ENCODE measurements around the gene MARCO.
"Not testable (repeated sequence)": the region's sequence is repeated elsewhere in the genome, so short reads cannot be mapped to it uniquely, and the experiment has no call there.

The MARCO gene

DNA sequence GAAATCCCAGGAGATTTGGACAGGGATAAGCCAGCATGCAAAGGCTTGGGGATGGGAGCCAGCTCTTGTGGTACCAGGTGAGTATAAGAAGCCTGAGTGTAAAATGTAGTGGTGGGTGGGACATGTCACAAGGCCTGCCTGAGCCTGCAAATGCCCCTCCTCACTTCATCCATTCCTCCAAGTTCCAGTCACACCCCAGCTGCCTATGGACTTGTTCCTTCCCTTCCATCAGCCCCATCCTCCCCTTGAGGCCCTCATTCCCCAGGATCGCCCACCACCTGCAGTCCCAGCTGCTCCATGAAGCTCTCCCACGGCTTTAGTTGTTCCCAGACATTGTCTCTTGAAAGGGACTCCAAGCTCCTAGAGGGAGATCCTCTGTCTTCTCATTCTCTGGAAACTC lies 81.5 kb downstream of the MARCO start:
- no peak overlapping the region for H3K4me3 ChIP-seq (ENCODE audit: low read length)
- DNase-seq (ENCODE audit: low read depth, low spot score): no peak

DNA sequence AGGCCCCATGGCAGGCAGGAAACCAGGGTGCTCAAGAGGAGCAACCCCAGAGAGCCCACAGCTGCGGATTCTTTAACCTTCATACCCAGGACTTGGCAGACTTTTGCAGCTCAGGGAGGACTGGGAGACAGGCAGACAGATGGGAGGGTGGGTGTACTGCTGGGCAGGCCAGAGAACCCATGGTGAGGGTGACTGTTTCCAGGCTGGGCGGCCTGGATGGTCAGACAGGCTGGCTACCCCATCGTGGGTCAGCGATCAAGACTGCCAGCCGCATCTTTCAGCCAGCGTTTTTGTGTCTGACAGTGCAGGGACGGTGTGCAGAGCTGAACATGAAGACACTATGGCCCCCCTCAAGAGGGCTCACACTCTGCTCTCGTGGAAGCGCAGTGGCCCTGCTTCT lies 82.2 kb downstream of the MARCO start:
- no peak for DNase-seq (ENCODE audit: low read depth, low spot score)
- no peak overlapping the region for H3K4me3 ChIP-seq (ENCODE audit: low read length)

DNA sequence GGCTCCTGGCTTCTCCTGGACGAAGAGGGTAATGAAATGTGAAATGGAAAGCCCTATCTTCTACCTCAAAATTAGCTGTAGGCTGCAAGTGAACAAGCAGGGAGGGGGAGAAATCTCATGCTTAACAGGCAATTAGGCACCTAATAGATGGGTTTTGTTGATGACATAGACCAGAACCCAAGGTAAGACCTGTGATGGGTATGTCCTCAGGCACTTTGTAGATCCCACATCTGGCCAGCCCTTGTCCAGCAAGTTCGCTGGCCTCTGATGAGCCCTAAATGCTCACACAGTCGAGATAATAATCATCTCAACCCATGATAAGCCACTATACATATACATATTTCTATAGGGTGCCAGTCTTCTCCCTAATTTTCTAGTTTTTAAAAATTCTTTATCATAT lies 82.6 kb downstream of the MARCO start:
- no peak overlapping the region for H3K4me3 ChIP-seq (ENCODE audit: low read length)
- no peak for DNase-seq (ENCODE audit: low read depth, low spot score)

DNA sequence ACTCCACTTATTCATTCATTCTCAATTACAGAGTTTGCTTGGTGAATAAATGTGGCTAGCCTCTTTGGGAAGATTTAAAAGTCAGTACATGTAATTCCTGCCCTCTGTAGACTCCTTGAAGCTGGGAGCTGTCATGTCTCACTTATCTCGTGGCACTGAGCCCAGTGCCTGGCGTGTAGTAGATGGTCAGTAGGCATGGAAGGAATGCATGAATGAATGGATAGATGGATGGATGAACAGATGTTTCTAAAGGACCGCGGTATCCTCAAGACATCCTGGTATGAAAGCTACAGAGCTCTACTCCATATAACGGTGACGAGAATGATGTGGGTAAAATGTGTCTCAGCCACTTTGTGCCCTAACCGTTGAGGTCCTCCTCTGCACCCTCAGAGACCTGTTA lies 83.0 kb downstream of the MARCO start:
- H3K4me3 ChIP-seq (ENCODE audit: low read length): no peak overlapping the region
- no peak for DNase-seq (ENCODE audit: low read depth, low spot score)

DNA sequence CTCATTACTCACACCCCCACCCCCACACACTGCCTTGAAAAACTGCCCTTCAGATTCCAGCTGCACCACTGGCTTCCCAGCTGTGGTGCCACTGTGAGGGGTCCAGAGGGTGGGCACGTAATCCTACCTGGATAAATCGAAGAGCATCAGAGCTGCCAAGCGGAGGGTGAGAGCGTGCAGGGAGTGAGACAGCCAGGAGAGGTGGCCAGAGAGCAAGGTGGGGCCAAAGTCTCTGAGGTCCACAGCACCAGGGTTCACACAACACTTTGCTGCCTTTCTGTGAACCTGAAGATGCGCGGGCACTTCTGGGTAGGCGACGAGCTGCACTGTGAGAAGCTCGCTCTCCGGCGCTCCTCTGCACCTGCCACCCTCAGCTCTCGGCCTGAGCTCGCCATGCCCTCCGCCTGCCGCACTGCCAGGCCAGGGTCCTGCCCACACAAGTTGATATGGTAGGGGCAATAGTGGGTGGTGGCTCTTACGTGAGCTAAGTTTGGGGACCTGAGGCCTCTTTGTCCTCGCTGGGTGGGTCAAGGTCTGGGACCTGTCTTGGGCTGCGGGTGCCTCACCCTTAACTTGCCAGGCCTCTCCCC lies 83.9 kb downstream of the MARCO start:
- no peak overlapping the region for H3K4me3 ChIP-seq (ENCODE audit: low read length)
- DNase-seq (ENCODE audit: low read depth, low spot score): no peak

DNA sequence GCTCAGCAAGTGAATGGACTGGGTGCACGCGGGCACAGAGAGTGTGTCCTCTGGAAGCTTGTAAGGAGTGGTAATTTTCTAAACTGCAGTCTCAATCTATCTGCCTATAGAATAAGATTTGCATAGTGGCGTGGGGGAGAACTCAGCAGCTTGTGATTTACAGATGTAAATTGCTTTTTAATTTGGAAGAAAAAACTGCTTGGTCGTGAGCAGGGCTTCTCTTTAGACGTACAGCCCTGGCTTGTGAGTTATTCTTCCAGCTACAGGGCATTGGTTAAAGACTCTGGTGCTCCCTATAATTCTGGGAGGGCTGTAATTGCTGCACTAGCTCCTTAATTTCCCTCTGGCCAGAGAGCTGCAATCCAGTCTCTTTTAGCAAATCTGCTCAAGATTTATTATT lies 84.9 kb downstream of the MARCO start:
- no peak for DNase-seq (ENCODE audit: low read depth, low spot score)
- no peak overlapping the region for H3K4me3 ChIP-seq (ENCODE audit: low read length)

DNA sequence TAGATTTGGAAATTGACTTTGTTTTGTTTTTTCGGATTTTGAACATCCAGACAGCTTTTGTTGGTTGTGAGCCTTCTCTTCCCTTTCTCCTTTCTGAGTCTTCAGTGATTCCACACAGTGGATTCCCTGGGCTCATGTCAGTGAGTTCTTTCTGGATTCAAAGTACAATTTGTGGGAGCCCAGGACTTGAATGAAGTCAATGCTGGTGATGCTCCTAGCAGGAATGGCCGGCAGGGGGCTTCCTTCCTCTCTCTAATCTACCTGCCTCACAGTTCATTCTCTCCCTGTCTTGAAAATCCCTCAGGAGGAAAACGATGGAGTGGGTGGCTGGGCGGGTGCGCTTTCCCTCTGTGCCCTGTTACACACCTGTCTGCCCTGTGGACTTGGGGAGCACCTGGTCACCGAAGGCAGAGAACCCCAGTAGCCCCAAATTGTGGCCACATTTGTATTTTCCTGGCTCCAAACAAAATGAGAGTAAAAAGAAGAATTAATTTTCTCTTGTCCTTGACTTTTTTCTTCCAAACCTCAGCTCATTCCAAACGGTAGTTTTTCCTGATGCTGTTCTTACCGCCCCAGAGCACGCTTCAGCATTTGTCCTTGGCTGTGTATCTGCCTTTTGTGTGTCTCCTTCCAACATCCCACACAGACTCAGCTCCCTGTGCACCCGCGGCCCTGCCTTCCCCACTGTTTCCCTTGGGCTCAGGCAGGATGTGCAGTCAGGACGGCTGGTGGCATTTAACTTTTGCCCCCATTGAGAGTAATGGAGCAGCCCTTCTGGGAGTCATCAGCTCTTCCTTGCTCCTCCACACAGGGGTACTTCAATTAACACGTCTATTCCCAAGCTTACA lies 86.6 kb downstream of the MARCO start:
- H3K4me3 ChIP-seq (ENCODE audit: low read length): no peak overlapping the region
- peak; percentile 8 for DNase-seq (ENCODE audit: low read depth, low spot score)

DNA sequence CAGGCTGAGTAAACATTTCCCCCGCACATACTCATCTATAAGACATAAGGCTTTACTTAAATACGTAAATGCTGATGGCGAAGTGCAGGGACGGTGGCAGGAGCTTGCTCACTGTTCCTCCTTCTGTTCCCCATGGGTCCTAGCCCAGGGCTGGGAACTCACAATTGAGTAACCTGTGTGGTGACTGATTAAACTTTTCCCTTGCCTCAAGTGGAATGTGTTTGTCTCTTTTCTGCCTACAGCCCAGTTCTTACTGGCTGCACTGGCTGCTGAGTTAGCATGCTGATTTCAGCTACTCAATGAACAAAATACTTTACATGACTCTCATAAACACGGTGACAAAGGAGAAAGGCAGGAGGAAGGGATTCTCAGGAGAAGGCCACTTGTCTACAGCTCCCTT lies 87.3 kb downstream of the MARCO start:
- no peak for DNase-seq (ENCODE audit: low read depth, low spot score)
- H3K4me3 ChIP-seq (ENCODE audit: low read length): no peak overlapping the region

DNA sequence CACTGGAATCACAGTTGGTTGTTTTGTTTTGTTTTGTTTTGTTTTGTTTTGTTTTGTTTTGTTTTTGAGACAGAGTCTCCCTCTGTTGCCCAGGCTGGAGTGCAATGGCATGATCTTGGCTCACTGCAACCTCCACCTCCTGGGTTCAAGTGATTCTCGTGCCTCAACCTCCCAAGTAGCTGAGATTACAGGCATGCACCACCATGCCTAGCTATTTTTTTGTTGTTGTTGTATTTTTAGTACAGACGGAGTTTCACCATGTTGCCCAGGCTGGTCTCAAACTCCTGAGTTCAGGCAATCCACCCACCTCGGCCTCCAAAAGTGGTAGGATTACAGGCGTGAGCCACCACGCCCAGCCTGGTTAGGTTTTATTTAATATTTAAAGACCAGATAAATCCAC lies 95.9 kb downstream of the MARCO start:
- not testable (repeated sequence) for H3K4me3 ChIP-seq (ENCODE audit: low read length); DNase-seq (ENCODE audit: low read depth, low spot score)

DNA sequence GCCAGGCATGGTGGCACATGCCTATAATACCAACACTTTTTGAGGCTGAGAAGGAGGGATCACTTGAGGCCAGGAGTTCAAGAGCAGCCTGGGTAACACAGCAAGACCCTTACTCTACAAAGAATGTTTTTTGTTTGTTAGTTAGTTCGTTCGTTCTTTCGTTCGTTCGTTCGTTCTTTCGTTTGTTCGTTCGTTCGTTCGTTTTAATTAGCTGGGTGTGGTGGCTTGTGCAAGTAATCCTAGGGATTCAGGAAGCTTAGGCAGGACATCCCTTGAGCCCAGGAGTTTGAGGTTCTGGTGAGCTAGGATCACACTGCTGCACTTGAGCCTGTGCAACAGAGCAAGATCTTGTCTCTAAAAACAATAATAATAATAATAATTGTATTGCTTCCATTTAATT lies 98.7 kb downstream of the MARCO start:
- no peak for DNase-seq (ENCODE audit: low read depth, low spot score)
- no peak overlapping the region for H3K4me3 ChIP-seq (ENCODE audit: low read length)

Measured in Jurkat, Clone E6-1 (cell line).